Breast epithelium (tissue), 3 donors: ENCODE measurements around the gene KCNH5.

Experiments used
- CTCF ChIP-seq, 3 donors: fragments of 450-650 bp; IDR thresholded peaks; one replicate each; pipeline ENCODE4 v1.5.1; 2016 to 2017; ENCODE audit warnings: antibody characterized with exemption in 3 of 3, mild to moderate bottlenecking in 3 of 3, moderate library complexity in 3 of 3
- POLR2A ChIP-seq: fragments of 450-650 bp; IDR thresholded peaks from one replicate; pipeline ENCODE4 v1.6.1; 2016; ENCODE audit warnings: antibody characterized with exemption, mild to moderate bottlenecking, moderate library complexity
- POLR2AphosphoS5 ChIP-seq, 3 donors: sonication (generic); formaldehyde crosslinking; IDR thresholded peaks; one replicate each; pipeline ENCODE4 v1.6.1; 2017; ENCODE audit warnings: antibody characterized with exemption in 3 of 3

- no peak for TF ChIP-seq CTCF (IDR thresholded peaks at IDR 0.05)
- no peak for TF ChIP-seq POLR2A
- no peak for TF ChIP-seq POLR2AphosphoS5 (IDR thresholded peaks at IDR 0.05)
These were observed 360.9 kb downstream of the KCNH5 start for GRCh38 chr14:62684376-62684775.
